Measurements from ENCODE around the gene AGAP1. TPM values are rescaled to one million over a fixed set of nuclear protein-coding genes. Genes with fewer than 3 reads are reported as not detected.

Gene AGAP1
- total RNA-seq, 2 donors from 2014 or later = 16.1 to 40.1 TPM

DNA sequence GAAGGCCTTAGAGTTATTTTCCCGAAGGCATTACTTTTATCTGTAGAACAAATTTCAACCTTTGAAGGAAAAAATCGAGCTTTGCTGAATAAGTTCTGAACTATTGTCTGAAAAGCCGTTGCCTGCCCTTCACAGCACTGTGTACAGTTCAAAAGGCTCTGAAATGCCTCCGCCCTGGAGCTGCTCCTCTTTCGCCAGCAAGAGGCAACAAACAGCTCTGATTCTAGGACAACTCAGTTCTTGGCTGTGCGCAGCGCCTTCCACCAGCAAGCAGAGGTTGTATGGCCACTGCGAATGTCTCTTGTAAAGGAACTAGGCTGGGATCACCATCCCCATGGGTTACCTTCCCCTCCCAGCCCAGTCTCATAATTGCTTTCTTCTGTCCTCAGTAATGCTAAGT is 365.8 kb downstream of the AGAP1 start:
- H3K27ac ChIP-seq = no peak overlapping the region
- no peaks in the 10 kb centered on the region for H3K9me3 ChIP-seq
- no peak overlapping the region for H3K4me3 ChIP-seq
- 92% methylated on average over 8 of the region's 8 CpGs for WGBS
- TF ChIP-seq, protein P1, sequence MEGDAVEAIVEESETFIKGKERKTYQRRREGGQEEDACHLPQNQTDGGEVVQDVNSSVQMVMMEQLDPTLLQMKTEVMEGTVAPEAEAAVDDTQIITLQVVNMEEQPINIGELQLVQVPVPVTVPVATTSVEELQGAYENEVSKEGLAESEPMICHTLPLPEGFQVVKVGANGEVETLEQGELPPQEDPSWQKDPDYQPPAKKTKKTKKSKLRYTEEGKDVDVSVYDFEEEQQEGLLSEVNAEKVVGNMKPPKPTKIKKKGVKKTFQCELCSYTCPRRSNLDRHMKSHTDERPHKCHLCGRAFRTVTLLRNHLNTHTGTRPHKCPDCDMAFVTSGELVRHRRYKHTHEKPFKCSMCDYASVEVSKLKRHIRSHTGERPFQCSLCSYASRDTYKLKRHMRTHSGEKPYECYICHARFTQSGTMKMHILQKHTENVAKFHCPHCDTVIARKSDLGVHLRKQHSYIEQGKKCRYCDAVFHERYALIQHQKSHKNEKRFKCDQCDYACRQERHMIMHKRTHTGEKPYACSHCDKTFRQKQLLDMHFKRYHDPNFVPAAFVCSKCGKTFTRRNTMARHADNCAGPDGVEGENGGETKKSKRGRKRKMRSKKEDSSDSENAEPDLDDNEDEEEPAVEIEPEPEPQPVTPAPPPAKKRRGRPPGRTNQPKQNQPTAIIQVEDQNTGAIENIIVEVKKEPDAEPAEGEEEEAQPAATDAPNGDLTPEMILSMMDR (IDR thresholded peaks at IDR 0.05) = no peak
- TF ChIP-seq POLR2AphosphoS5 (IDR thresholded peaks at IDR 0.05) (no peak), POLR2A (IDR thresholded peaks at IDR 0.05) (no peak)
- no peaks in the 10 kb centered on the region for H3K4me1 ChIP-seq (replicated peaks)
- no peaks in the 10 kb centered on the region for H3K27me3 ChIP-seq (replicated peaks; ENCODE audit: insufficient read depth)
- DNase-seq (ENCODE audit: low spot score) = no peak
- intact Hi-C loops (cut with DNase I) = no loop called here
- no peaks in the 10 kb centered on the region for H3K36me3 ChIP-seq

DNA sequence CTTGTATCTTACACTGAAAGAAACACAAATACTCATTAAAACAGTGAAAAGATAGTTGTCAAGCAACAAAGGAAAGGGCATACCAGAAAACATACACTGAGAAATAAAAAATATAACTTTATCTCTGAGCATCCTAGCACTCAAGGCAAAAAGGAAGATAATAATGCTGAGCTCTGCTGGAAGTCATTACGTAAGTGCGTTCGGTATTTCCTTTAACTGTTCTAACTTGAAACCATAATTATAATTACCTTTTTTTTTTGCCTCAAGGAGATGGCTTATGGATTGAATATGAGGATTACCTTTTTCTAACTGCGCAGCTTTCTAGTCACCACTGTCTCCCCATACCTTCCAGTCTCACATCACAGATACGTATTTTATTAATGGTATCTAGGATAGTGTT is 366.3 kb downstream of the AGAP1 start:
- no peak for DNase-seq (ENCODE audit: low spot score)
- 92% methylated on average over 5 of the region's 5 CpGs for WGBS
- TF ChIP-seq, protein P1 (IDR thresholded peaks at IDR 0.05) = no peak
- TF ChIP-seq POLR2AphosphoS5 (IDR thresholded peaks at IDR 0.05) (no peak), POLR2A (IDR thresholded peaks at IDR 0.05) (no peak)
- Histone ChIP-seq H3K4me3 (no peak overlapping the region), H3K36me3 (no peaks in the 10 kb centered on the region), H3K9me3 (no peaks in the 10 kb centered on the region), H3K4me1 (replicated peaks) (no peaks in the 10 kb centered on the region), H3K27ac (no peak overlapping the region), H3K27me3 (replicated peaks; ENCODE audit: insufficient read depth) (no peaks in the 10 kb centered on the region)
- intact Hi-C loops (cut with DNase I) = no loop called here

DNA sequence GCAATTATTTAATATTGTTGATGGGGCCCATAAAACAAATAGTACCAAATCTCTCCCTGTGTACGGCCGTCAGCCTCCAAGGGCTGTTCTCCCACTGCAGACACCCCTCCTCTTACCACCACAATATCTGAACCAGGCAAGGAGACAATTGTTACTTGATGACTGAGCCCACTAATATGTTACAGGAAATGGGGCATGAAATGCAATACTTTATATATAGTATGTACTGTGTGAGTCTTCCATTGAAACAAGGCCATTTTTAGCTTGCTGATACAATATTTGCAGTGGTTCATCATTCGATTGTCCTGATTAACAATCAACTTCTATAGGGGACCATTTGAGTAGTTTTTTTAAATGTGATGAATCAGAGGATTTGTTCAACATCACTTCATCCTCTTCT is 367.0 kb downstream of the AGAP1 start:
- no peak for DNase-seq (ENCODE audit: low spot score)
- TF ChIP-seq POLR2A (IDR thresholded peaks at IDR 0.05) = no peak
- TF ChIP-seq POLR2AphosphoS5 (IDR thresholded peaks at IDR 0.05) = no peak
- TF ChIP-seq, protein P1 (IDR thresholded peaks at IDR 0.05) = no peak
- Histone ChIP-seq H3K27ac (no peak overlapping the region), H3K9me3 (no peaks in the 10 kb centered on the region), H3K36me3 (no peaks in the 10 kb centered on the region), H3K4me3 (no peak overlapping the region), H3K27me3 (replicated peaks; ENCODE audit: insufficient read depth) (no peaks in the 10 kb centered on the region), H3K4me1 (replicated peaks) (no peaks in the 10 kb centered on the region)
- intact Hi-C loops (cut with DNase I) = no loop called here
- 75% methylated on average over 3 of the region's 3 CpGs for WGBS

DNA sequence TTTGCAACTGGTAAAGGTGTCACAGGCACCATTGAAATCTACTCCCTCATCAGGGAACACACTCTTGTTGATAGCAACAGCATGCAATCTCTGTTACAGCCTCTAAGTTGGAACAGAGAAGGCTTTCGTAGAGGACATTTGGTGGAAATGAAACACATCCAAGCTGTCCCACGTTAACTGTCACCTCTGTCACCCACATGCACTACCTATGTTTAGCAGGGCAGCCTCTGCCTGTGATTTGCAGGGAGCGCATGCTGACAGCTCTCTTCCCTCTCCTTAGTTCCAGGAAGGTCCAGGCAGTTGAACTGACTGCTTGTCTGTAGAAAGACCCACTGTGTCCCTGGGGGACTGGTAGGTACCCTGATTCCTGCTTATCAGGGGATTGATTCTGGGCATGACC is 367.5 kb downstream of the AGAP1 start:
- no peak overlapping the region for H3K4me3 ChIP-seq
- no peak for DNase-seq (ENCODE audit: low spot score)
- no peaks in the 10 kb centered on the region for H3K36me3 ChIP-seq
- H3K27ac ChIP-seq = no peak overlapping the region
- no peaks in the 10 kb centered on the region for H3K4me1 ChIP-seq (replicated peaks)
- intact Hi-C loops (cut with DNase I) = no loop called here
- no peaks in the 10 kb centered on the region for H3K9me3 ChIP-seq
- no peaks in the 10 kb centered on the region for H3K27me3 ChIP-seq (replicated peaks; ENCODE audit: insufficient read depth)
- WGBS = 88% methylated on average over 3 of the region's 3 CpGs
- TF ChIP-seq POLR2AphosphoS5 (IDR thresholded peaks at IDR 0.05) (no peak), POLR2A (IDR thresholded peaks at IDR 0.05) (no peak)
- TF ChIP-seq, protein P1 (IDR thresholded peaks at IDR 0.05) = no peak

DNA sequence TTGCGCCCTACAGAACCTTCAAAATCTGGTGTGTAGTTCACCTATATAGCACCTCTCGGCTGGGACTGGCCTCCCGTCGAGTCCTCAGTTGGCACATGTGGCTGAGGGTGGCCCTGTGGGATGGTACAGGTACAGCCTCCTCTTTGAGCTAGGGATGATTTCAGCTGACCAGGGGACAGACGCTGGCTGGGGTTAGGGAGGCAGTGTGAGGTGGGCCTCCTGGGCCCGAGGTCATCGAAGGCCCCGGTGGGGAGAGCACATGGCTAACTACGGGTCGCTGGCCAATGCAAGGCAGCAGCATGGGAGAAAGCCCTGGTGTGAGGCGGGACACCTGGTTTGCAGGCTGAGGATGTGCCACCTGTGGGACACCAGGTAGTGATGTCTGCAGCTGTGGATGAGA is 369.6 kb downstream of the AGAP1 start:
- Histone ChIP-seq H3K4me1 (replicated peaks) (no peaks in the 10 kb centered on the region), H3K9me3 (no peaks in the 10 kb centered on the region), H3K27me3 (replicated peaks; ENCODE audit: insufficient read depth) (no peaks in the 10 kb centered on the region), H3K36me3 (no peaks in the 10 kb centered on the region), H3K27ac (no peak overlapping the region), H3K4me3 (no peak overlapping the region)
- 97% methylated on average over 11 of the region's 11 CpGs for WGBS
- no peak for DNase-seq (ENCODE audit: low spot score)
- intact Hi-C loops (cut with DNase I) = no loop called here
- no peak for TF ChIP-seq POLR2A (IDR thresholded peaks at IDR 0.05)
- TF ChIP-seq POLR2AphosphoS5 (IDR thresholded peaks at IDR 0.05) = no peak
- TF ChIP-seq, protein P1 (IDR thresholded peaks at IDR 0.05) = no peak
